ENCODE results near the gene SCAMP1.

GRCh38 chr5:78424665-78425064 lies 64.2 kb downstream of the SCAMP1 start:
- TF ChIP-seq EZH2 (IDR thresholded peaks at IDR 0.05; ENCODE audit: borderline replicate concordance, low read length): no peak
- TF ChIP-seq, protein P1, sequence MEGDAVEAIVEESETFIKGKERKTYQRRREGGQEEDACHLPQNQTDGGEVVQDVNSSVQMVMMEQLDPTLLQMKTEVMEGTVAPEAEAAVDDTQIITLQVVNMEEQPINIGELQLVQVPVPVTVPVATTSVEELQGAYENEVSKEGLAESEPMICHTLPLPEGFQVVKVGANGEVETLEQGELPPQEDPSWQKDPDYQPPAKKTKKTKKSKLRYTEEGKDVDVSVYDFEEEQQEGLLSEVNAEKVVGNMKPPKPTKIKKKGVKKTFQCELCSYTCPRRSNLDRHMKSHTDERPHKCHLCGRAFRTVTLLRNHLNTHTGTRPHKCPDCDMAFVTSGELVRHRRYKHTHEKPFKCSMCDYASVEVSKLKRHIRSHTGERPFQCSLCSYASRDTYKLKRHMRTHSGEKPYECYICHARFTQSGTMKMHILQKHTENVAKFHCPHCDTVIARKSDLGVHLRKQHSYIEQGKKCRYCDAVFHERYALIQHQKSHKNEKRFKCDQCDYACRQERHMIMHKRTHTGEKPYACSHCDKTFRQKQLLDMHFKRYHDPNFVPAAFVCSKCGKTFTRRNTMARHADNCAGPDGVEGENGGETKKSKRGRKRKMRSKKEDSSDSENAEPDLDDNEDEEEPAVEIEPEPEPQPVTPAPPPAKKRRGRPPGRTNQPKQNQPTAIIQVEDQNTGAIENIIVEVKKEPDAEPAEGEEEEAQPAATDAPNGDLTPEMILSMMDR (IDR thresholded peaks at IDR 0.05; ENCODE audit: low read length): no peak

All from OCI-LY1 (cell line).